Measurements from ENCODE around the gene NBEAL2.

NBEAL2 gene

GRCh38 chr3:46978985-46979944 lies at the start of gene NBEAL2:
Gene NBEAL2, plus strand, starts transcription at chr3:46979666. Its CDS starts 196 bp downstream, at chr3:46979862.
- DNase-seq (ENCODE audit: low spot score) = peak; percentile 96

- no peak for DNase-seq (ENCODE audit: low spot score)
These were observed 49.1 kb upstream of the NBEAL2 start for GRCh38 chr3:46930166-46930944.

GRCh38 chr3:46930945-46931403 lies 48.5 kb upstream of the NBEAL2 start:
- DNase-seq (ENCODE audit: low spot score) = no peak

GRCh38 chr3:46931631-46932331 lies 47.7 kb upstream of the NBEAL2 start:
- DNase-seq (ENCODE audit: low spot score) = no peak

GRCh38 chr3:46932455-46933225 lies 46.8 kb upstream of the NBEAL2 start:
- no peak for DNase-seq (ENCODE audit: low spot score)

GRCh38 chr3:46933261-46933660 lies 46.2 kb upstream of the NBEAL2 start:
- no peak for DNase-seq (ENCODE audit: low spot score)

- DNase-seq (ENCODE audit: low spot score) = no peak
These were observed 45.4 kb upstream of the NBEAL2 start for GRCh38 chr3:46934072-46934471.

GRCh38 chr3:46934498-46935167 lies 44.8 kb upstream of the NBEAL2 start:
- DNase-seq (ENCODE audit: low spot score) = no peak

GRCh38 chr3:46935168-46935858 lies 44.2 kb upstream of the NBEAL2 start:
- DNase-seq (ENCODE audit: low spot score) = no peak

- no peak for DNase-seq (ENCODE audit: low spot score)
These were observed 43.4 kb upstream of the NBEAL2 start for GRCh38 chr3:46935989-46936558.

- DNase-seq (ENCODE audit: low spot score) = no peak
These were observed 42.7 kb upstream of the NBEAL2 start for GRCh38 chr3:46936733-46937250.

- no peak for DNase-seq (ENCODE audit: low spot score)
These were observed 41.3 kb upstream of the NBEAL2 start for GRCh38 chr3:46938118-46938517.

- no peak for DNase-seq (ENCODE audit: low spot score)
These were observed 39.7 kb upstream of the NBEAL2 start for GRCh38 chr3:46939578-46940445.

GRCh38 chr3:46942076-46942475 lies 37.4 kb upstream of the NBEAL2 start:
- no peak for DNase-seq (ENCODE audit: low spot score)

- no peak for DNase-seq (ENCODE audit: low spot score)
These were observed 36.8 kb upstream of the NBEAL2 start for GRCh38 chr3:46942481-46943236.

GRCh38 chr3:46943237-46944187 lies 36.0 kb upstream of the NBEAL2 start:
- no peak for DNase-seq (ENCODE audit: low spot score)

- no peak for DNase-seq (ENCODE audit: low spot score)
These were observed 35.3 kb upstream of the NBEAL2 start for GRCh38 chr3:46944191-46944590.
